ENCODE data around the gene SF3B5.

GRCh38 chr6:144129469-144129868 lies 34.1 kb upstream of the SF3B5 start:
- TF ChIP-seq ZFX (CRISPR knock-in tag; IDR thresholded peaks at IDR 0.05) (no peak), SREBF2 (CRISPR knock-in tag; IDR thresholded peaks at IDR 0.05) (no peak), HMGXB4 (CRISPR knock-in tag; IDR thresholded peaks at IDR 0.05) (no peak), POLR2AphosphoS5 (IDR thresholded peaks at IDR 0.05; ENCODE audit: control insufficient read depth, insufficient read depth, low read depth, low read length) (no peak), RERE (CRISPR knock-in tag; IDR thresholded peaks at IDR 0.05; ENCODE audit: borderline replicate concordance) (no peak), POLR2A (conservative IDR thresholded peaks at IDR 0.05) (no peak)
